ENCODE results near the gene GIMAP7.
"Not testable (repeated sequence)": the region's sequence is repeated elsewhere in the genome, so short reads cannot be mapped to it uniquely, and the experiment has no call there.

Gene GIMAP7

DNA sequence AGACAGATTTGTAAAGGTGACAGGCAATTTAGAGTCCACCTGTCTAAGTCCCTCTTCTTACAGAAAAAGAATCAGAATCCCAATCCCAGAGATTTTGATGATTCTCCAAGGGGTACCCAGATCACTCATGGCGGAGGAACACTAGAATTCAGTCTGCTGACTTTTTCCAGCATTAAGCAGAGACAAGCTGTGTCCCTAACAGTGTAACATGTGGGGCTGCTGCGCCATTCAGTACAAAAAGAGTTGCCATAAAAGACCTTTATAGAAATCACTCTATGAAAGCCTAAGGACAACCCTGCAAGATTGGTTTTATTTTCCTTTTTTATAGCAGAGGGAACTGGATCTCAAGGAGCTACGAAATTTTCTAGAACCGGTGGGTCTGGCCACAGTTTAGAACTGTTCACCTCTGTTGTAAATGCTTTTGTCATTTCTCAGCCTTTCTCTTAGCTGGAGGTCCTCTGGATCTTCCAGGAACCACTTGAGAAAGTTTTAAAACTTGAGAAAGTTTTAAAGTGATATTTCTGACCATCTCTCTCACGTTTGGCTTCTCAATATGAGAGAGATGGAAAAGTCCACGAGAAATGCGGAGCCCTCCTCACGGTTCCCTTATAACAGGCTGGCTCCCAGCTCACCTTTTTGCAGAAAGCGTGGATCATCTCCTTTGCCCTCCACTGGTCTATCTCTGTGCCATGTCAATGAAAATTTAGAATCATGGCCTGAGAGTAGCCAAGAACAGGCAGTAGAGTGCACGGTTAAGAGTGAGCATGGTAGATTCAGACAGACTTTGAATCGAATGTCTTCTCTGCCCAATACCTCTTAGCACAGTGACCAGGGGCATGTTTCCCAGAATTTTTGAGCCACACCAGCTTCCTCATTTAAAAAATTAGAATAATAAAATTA lies 826 bp downstream of the GIMAP7 start:
- DNase-seq: peak in 1 of 2 donors; percentile 42

DNA sequence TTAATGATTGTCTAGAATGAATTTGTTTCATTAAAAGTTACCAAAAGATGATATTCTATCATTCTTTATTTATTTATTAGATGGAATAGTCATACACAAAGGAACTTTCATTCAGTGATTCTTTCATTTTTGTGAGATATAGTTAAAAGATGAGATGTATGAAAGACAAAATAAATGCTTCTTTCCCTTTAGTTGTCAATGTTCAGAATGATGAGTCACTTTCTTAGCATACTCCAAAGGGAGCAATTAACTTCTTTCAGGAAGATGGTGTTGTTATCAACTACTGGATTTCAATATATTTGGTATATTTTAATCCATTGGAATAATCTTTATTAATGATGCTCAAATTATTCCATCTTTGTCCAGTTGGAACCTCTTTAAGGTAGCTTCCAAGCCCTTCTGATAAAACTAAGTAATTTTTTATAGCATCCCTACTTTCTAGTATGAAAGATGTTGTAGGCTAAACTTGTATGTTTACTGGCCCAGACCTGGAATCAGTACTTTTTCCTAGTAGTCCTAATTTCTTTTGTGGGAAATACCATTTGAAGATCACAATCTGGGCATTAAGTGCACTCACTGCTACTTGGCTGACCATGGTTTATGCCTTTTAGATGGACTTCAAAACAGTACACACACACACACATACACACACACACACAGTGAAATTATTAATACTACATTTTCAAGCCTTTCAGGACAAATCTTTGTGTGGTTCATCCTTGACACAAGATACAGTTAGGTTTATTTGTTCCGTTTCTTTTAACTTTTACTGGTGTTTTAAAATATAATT lies 2.5 kb downstream of the GIMAP7 start:
- DNase-seq: no peak

DNA sequence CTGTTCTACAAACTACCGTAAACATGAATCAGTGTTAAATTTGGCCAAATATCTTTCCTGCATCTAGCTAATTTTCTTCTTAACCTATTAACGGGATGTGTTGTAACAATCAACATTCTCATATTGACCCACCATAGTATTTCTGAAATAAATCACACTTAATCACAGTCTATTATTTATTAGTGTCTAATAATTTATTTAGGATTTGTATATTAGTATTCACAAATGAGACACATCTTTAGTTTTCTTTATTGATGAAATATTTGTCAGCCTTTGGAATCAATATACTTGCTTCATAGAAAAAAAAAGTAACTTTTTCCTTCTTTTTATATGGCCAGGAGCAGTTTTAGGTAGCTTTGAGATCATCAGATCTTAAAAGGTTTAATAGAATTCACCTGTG lies 4.6 kb downstream of the GIMAP7 start:
- DNase-seq: no peak

DNA sequence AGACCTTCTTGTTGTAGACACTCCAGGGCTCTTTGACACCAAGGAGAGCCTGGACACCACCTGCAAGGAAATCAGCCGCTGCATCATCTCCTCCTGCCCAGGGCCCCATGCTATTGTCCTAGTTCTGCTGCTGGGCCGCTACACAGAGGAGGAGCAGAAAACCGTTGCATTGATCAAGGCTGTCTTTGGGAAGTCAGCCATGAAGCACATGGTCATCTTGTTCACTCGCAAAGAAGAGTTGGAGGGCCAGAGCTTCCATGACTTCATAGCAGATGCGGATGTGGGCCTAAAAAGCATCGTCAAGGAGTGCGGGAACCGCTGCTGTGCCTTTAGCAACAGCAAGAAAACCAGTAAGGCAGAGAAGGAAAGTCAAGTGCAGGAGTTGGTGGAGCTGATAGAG lies 5.5 kb downstream of the GIMAP7 start:
- DNase-seq: peak in 1 of 2 donors; percentile 42

DNA sequence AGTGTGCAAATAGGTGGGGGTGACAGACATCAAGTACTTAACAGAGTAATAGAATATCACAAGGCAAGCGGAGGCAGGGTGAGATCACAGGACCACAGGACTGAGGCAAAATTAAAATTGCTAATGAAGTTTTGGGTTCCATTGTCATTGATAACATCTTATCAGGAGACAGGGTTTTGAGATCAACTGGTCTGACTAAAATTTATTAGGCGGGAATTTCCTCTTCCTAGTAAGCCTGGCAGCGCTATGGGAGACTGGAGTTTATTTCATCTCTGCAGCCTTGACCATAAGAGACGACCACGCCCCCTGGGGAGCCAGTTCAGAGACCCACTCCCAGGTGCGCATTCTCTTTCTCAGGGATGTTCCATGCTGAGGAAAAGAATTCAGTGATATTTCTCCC lies 8.3 kb downstream of the GIMAP7 start:
- DNase-seq: not testable (repeated sequence)

DNA sequence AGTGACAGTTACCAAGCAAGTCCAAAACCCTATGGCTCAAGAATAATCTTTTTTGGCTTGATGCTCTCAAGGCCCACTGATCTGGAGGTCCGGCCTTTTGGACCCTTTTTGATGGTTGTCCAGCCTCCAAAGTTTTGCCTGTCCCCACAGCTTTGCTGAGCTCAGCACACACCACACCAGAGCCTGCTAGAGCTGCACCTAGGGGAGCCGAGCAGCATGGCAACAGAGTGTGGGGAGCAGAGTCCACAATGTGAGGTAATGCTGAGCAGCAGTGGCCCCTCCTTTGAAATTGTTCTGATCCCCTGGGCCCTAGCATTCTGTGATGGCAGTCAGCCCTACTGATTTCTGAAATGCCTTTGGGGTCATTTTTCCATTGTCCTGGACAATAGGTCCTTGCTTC lies 9.3 kb downstream of the GIMAP7 start:
- no peak for DNase-seq

DNA sequence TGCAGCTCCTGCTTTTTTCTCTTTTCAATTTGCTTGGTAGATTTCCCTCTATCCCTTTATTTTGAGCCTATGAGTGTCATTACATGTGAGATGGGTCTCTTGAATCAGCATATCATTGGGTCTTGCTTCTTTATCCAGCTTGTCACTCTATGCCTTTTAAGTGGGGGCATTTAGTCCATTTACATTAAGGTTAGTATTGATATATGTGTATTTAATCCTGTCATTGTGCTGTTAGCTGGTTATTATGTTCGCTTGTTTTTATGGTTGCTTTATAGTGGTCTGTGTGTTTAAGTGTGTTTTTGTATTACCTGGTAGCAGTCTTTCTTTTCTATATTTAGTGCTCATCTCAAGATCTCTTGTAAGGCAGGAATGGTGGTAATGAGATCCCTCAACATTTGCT lies 17.0 kb downstream of the GIMAP7 start:
- no peak for DNase-seq

DNA sequence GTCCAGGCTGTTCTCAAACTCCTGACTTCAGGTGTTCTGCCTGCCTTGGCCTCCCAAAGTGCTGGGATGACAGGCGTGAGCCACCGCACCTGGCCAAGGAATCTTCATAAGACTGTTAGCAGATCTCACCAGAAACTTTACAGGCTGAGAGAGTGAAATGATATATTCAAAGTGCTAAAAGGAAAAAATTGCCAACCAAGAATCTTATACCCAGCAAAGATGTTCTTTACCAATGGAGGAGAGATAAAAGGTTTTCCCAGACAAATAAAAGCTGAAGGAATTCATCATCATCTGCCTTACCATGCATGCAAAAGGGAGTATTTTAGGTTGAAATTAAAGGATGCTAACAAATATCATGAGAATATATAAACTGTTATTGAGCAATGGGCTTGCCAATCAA lies 23.6 kb downstream of the GIMAP7 start:
- DNase-seq: no peak

DNA sequence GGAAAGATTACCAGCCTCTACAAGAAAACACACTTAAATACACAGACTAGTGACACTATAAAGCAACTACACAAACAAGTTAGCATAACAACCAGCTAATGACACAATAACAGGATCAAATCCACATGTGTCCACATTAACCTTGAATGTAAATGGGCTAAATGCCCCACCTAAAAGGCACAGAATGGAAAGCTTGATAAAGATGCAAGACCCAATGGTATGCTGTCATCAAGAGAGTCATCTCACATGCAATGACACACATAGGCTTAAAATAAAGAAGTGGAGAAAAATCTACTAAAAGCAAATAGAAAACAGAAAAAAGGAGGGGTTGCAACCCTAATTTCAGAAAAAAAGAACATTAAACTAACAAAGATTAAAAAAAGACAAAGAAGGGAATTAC lies 38.5 kb downstream of the GIMAP7 start:
- no peak for DNase-seq

DNA sequence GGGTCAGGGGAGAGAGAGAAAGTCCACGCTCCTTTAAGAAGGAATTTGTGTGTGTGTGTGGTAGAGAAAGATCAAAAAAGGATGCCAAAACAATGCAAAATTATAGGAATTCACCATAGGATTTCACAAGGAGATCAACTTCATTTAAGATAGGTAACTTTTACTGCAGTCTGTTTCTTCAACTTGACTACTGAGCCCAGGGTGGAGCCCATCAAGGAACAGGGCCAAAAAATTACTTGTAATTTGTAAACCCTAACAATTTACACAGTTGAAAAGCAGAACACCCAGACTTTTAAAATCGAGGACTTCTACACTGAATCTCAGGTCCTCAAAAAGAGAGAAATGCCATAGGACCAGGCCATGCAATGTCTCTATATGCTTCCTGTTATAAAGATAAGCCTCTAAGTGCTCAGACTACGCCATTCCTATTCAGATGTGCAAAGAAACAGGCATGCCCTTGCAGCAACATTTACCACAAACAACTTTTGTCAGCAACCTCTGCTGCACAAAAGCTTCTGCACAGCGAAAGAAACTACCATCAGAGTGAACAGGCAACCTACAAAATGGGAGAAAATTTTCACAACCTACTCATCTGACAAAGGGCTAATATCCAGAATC lies 42.0 kb downstream of the GIMAP7 start:
- DNase-seq: peak; percentile 35 to 68

DNA sequence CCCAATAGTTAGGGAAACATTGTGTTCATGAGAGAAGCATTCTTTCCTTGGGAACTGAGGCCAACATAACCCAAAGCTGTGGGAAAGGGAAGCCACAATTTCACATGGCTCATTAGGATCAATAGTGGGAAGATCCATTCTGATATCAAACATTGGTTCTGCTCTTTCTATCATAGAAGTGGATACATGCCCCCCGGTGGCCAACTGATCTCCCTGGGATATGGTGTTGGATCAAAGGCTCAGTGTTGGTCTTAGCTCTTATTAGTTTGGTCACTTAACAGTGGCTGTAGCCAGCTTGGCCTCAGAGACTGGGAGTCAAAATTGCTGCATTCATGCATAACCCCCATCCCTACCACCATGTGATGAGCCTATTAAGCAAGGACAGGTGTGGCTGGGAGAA lies 45.8 kb downstream of the GIMAP7 start:
- DNase-seq: no peak

DNA sequence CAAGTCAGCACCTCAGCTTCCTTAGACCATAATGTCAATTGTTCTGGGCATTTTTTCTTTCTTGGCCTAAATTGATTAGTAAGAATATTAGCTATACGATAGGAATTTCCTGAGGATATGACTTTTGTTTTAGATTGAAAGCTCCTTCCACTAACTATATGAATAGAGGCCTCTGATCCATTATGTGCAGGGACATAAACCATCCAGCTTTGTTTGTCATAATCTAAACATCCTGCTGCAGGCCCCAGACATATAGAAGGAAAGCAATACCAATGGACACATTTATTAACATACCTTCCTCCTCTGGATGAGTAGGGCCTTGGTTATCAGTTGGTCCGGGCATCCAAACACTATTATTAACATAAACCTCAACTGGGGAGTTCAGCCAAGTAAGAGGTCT lies 48.2 kb downstream of the GIMAP7 start:
- DNase-seq: no peak

DNA sequence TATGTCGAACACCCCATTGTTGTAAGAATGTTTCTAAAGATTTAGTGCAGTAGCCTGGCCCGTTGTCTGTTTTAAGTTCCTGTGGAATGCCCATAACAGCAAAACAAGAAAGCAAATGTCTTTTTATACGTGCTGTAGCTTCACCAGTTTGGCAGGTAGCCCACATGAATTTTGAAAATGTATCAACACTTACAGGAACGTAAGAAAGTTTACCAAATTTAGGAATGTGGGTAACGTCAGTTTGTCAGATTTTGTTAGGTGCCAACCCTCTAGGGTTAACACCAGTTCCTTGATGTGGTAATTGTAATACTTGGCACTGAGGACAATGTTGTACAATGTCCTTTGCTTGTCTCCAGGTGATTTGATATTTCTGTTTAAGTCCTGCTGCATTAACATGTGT lies 49.3 kb downstream of the GIMAP7 start:
- DNase-seq: peak in 1 of 2 donors; percentile 40

DNA sequence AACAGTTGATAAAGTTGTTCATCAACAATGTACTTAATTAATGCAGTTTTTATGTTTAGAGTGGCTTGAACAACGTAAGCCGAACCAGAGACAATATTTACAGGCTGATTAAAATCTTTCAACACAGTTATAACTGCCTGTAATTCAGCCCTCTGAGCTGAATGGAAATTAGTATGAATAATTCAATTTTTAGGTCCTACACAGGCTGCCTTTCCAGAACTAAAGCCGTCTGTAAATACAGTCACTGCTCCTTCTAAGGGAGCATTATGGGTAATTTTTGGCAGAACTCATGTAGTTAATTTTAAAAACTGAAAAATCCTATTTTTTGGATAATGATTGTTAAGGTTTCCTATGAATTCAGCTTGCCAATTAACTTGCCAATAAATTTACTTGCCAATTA lies 49.9 kb downstream of the GIMAP7 start:
- DNase-seq: no peak

DNA sequence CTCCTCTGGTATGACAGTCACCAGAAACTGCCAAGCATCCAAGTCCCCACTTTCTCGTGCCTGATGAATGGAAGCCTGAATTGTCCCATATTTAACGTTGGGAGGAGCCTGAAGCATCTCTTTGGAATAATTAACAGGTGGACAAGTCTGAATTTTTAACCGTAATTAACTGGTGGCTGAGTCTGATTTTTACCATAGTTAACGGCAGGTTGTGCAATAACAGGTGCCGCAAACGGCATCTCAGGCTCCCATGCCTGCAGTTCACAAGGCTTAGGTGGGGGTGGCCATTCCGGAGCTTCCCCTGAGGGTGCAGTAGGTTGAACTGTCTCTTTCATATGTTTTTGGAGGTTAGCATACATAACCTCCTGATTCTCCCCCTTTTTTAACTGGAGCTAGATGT lies 50.6 kb downstream of the GIMAP7 start:
- DNase-seq: no peak

DNA sequence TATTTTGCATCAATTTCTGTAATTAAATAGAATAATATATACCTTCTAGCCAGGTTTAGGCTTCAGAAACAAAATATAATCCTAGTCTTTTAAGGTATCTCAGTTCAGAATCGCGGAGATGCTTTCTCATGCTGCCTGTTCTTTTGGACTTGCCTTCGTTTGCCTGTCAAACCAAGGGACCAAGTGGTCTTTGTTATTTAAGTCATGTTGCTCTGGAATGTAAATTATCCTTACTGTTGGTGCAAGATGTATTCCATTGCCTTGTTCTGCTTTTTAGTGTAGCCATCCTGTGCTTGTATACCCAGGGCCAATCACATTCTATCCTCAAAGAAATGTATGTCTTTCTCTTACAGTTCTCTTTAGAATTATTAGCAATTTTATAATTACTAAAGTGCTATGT lies 51.5 kb downstream of the GIMAP7 start:
- no peak for DNase-seq

DNA sequence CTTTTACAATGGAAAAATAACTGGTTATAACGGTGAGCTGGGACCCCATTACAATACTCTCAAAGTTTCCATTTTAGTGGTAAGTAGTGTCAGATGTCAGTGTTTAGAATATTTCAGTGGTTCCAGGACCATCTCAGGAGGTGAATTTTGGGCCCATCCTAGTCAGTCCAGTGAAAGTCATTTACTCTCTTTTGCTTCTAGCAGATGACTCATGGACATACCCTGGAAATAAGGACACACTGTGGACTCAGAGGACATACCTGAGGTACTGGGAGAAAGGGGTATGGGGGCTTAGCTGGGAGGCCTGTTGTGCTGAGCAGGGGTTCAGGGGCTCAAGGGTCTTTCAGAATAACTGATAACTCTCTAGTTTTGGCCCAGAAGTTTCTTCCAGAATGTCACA lies 51.9 kb downstream of the GIMAP7 start:
- no peak for DNase-seq

DNA sequence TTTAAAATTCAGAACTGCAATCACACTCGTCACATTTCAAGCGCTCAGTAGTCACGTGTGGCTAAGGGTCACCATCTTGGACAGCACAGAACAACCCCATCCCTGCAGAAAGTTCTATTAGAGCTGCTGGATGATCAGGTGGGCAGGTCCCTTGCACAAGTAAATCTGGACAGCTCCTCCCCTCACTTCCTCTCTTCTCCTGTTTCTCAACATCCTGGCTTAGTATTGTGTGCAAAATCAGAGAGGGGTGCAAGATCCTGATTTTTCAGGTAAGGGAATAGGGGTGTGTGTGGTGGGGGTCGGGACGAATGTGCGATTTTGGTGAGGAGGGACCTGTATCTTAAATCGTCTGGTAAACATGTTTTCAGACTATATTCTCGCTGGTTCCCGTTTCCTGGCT lies 52.5 kb downstream of the GIMAP7 start, which contains the start of gene GIMAP4:
Gene GIMAP4, plus strand, starts transcription at position 222 of the 400 bp plus-strand sequence. CDS start 2,512 bp downstream, outside the sequence.
- peak in 1 of 2 donors; percentile 43 for DNase-seq

DNA sequence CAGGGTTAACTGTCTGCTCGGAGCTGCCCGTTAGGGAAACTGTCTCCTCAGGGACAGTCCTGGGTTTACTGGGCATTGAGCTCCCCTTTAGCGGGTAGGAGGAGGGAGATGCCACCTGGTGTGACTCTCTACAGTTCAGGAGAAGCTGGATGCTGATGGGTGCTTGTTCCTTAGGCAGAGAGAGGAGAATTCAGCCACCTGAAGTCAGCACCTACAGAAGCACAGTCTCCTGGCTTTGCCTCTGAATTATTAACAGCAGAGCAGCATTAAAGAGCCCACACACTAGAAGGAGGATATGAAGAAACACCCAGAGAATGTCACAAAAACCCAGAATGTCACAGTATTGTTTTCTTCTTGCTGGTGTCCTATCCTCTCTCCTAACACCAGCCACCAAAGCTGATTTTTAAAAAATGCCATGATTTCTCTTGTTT lies 53.2 kb downstream of the GIMAP7 start:
- DNase-seq: no peak

DNA sequence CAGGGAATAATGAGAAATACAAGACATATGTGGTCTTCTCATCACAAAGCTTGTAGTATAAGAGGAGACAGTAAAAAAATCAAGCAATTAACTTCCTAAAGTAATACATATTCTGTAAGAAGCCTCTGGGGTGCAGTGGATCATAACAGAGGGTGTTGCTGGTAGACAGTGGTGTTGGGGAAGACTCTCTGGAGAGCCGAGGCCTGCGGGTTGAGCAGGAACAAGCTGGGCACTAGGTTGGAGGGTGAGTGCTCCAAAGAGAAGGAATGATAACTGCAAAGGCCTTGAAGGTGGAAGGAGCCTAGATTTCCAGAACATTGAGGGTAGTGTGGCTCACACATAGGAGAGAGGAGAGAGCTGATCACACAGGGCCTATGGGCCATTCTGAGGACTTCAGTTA lies 54.0 kb downstream of the GIMAP7 start:
- peak; percentile 26 to 36 for DNase-seq

DNA sequence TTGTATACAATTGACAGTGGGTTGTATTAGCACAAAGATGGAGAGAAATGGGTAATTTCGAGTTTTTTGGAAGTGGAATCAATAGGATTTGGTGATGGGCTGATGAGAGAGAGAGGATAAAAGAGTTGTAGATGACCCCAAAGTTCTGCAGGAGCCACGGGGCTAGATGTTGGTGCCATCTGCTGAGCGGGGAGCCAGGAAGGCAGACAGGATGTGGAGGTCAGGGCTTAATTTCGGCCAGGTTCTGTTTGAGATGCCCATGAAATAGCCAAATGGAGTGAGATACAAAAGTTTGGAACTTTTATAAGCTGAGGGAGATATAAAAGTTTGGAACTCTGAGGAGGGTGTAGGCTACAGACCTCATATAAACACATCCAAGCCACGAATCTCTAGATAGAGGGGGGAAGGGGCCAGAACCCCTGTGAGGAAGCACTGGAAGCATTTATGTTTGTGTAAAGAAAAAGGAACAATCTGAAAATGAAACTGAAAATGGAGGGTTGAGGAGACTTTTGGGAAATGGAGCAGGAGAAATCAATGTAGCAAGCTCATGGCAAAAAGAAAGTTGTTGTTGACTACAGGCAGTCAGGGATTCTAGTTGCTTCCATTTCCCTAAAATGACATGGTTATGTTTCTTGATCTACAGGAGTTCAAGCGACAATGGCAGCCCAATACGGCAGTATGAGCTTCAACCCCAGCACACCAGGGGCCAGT lies 54.7 kb downstream of the GIMAP7 start:
- DNase-seq: no peak
